Astrocyte (in vitro differentiated cells and primary cell): ENCODE results near the gene DCST1. TPM values are rescaled to one million over a fixed set of nuclear protein-coding genes. Genes with fewer than 3 reads are reported as not detected.
A peak's percentile ranks its signal among the peaks of the same experiment; 100 is the strongest.

Experiments used
- DNase-seq: peaks from one replicate; pipeline ENCODE4 v3.0.0-alpha.2; 2010; ENCODE audit warnings: low read depth
- FAIRE-seq: peaks from 2 replicates; lab custom pipeline; 2011; peaks lifted over from hg19 to GRCh38; lab: Jason Lieb, UNC
- H2AFZ ChIP-seq: 2 replicates; pipeline ENCODE4 v1.6.0; 2012; ENCODE audit warnings: low read depth, low read length, inconsistent platforms
- H3K27ac ChIP-seq: 2 replicates; pipeline ENCODE4 v1.5.1; 2011; ENCODE audit warnings: low read depth, low read length, inconsistent platforms
- H3K27me3 ChIP-seq: 2 replicates; pipeline ENCODE4 v1.6.0; 2011; ENCODE audit warnings: low read length, inconsistent platforms; ENCODE audit not compliant: insufficient read depth
- H3K36me3 ChIP-seq: 2 replicates; pipeline ENCODE4 v1.5.1; 2011; ENCODE audit warnings: low read length, inconsistent platforms; ENCODE audit not compliant: insufficient read depth
- H3K4me1 ChIP-seq: 2 replicates; pipeline ENCODE4 v1.5.1; 2011; ENCODE audit warnings: low read length, inconsistent platforms; ENCODE audit not compliant: insufficient read depth
- H3K4me2 ChIP-seq: 2 replicates; pipeline ENCODE4 v1.6.0; 2012; ENCODE audit warnings: low read length, inconsistent platforms
- H3K4me3 ChIP-seq: 2 replicates; pipeline ENCODE4 v1.5.1; 2011; ENCODE audit warnings: low read depth, mild to moderate bottlenecking, low read length, inconsistent platforms; ENCODE audit not compliant: insufficient read depth
- H3K79me2 ChIP-seq: 2 replicates; pipeline ENCODE4 v1.6.0; 2012; ENCODE audit warnings: mild to moderate bottlenecking, low read length, inconsistent platforms; ENCODE audit not compliant: insufficient read depth
- H3K9ac ChIP-seq: 2 replicates; pipeline ENCODE4 v1.6.0; 2012; ENCODE audit warnings: mild to moderate bottlenecking, low read length, inconsistent platforms
- H3K9me3 ChIP-seq: 2 replicates; pipeline ENCODE4 v1.5.1; 2012; ENCODE audit warnings: low read depth, mild to moderate bottlenecking, low read length, inconsistent platforms; ENCODE audit not compliant: insufficient read depth
- H4K20me1 ChIP-seq: 2 replicates; pipeline ENCODE4 v1.6.0; 2012; ENCODE audit warnings: low read length, inconsistent platforms; ENCODE audit not compliant: insufficient read depth
- H3K27ac Mint-ChIP-seq: one replicate; pipeline ENCODE4 v1.8.0; 2021; ENCODE audit warnings: mild to moderate bottlenecking, mixed read lengths; ENCODE audit not compliant: unreplicated experiment
- H3K27me3 Mint-ChIP-seq: one replicate; pipeline ENCODE4 v1.8.0; 2021; ENCODE audit warnings: low read depth, mixed read lengths; ENCODE audit not compliant: unreplicated experiment
- H3K36me3 Mint-ChIP-seq: one replicate; pipeline ENCODE4 v1.8.0; 2021; ENCODE audit warnings: low read depth, mixed read lengths; ENCODE audit not compliant: unreplicated experiment
- H3K4me1 Mint-ChIP-seq: one replicate; pipeline ENCODE4 v1.8.0; 2021; ENCODE audit warnings: low read depth, mixed read lengths; ENCODE audit not compliant: unreplicated experiment
- H3K4me3 Mint-ChIP-seq: one replicate; pipeline ENCODE4 v1.8.0; 2021; ENCODE audit warnings: mild to moderate bottlenecking, moderate library complexity, mixed read lengths; ENCODE audit not compliant: unreplicated experiment
- H3K9me3 Mint-ChIP-seq: one replicate; pipeline ENCODE4 v1.8.0; 2021; ENCODE audit warnings: mild to moderate bottlenecking, mixed read lengths; ENCODE audit not compliant: unreplicated experiment
- EZH2 ChIP-seq: IDR thresholded peaks from 2 replicates; pipeline ENCODE4 v1.6.1; 2012; ENCODE audit warnings: mild to moderate bottlenecking, low read length, inconsistent platforms; ENCODE audit not compliant: insufficient read depth
- total RNA-seq: library from RNA; stranded (reverse); gene quantifications from 2 replicates; pipeline ENCODE4 v1.2.1, GENCODE V29; 2021
- TF ChIP-seq, protein P1 (sequence below): IDR thresholded peaks from 2 replicates; pipeline ENCODE4 v1.5.1; 2011; ENCODE audit warnings: low read depth, mild to moderate bottlenecking, inconsistent platforms, low read length, moderate library complexity; ENCODE audit not compliant: insufficient read depth

Gene DCST1
- total RNA-seq, 1 donor from 2014 or later: not detected

DNA sequence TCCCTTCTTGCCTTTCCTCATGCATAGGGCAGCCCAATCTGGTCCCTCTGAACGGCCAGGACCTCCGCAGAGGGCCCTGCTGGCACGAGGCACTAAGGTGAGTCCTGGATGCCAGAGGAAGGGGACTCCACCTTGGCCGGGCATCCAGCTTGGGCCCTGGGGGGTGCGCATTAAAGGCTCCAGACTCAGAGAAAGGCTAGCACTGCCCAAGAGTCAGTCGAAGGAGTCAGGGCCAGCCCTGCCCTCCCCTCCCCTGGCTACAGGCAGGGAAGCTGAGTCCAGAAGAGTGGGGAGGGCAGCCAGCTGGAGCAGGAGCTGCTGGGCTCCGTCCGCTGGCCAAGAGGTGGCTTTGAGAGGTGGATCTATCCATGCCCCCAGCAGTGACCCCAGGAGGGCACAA lies 27.1 kb downstream of the DCST1 start:
- TF ChIP-seq, protein P1, sequence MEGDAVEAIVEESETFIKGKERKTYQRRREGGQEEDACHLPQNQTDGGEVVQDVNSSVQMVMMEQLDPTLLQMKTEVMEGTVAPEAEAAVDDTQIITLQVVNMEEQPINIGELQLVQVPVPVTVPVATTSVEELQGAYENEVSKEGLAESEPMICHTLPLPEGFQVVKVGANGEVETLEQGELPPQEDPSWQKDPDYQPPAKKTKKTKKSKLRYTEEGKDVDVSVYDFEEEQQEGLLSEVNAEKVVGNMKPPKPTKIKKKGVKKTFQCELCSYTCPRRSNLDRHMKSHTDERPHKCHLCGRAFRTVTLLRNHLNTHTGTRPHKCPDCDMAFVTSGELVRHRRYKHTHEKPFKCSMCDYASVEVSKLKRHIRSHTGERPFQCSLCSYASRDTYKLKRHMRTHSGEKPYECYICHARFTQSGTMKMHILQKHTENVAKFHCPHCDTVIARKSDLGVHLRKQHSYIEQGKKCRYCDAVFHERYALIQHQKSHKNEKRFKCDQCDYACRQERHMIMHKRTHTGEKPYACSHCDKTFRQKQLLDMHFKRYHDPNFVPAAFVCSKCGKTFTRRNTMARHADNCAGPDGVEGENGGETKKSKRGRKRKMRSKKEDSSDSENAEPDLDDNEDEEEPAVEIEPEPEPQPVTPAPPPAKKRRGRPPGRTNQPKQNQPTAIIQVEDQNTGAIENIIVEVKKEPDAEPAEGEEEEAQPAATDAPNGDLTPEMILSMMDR: no peak
- no peak for TF ChIP-seq EZH2
- Mint-ChIP-seq H3K4me1 (peaks cover 5% of the 10 kb centered on the region), H3K27ac (no peak overlapping the region), H3K36me3 (peaks cover 13% of the 10 kb centered on the region), H3K27me3 (no peaks in the 10 kb centered on the region), H3K4me3 (no peak overlapping the region), H3K9me3 (no peaks in the 10 kb centered on the region)
- Histone ChIP-seq H3K27me3 (no peaks in the 10 kb centered on the region), H3K27ac (no peak overlapping the region), H4K20me1 (peaks cover 32% of the 10 kb centered on the region), H2AFZ (no peak overlapping the region), H3K4me1 (peaks cover 23% of the 10 kb centered on the region), H3K4me2 (no peak overlapping the region), H3K36me3 (peaks cover 4% of the 10 kb centered on the region), H3K9ac (no peak overlapping the region), H3K9me3 (no peaks in the 10 kb centered on the region), H3K4me3 (no peak overlapping the region), H3K79me2 (peaks cover 13% of the 10 kb centered on the region)
- FAIRE-seq: no peak
- DNase-seq: no peak

DNA sequence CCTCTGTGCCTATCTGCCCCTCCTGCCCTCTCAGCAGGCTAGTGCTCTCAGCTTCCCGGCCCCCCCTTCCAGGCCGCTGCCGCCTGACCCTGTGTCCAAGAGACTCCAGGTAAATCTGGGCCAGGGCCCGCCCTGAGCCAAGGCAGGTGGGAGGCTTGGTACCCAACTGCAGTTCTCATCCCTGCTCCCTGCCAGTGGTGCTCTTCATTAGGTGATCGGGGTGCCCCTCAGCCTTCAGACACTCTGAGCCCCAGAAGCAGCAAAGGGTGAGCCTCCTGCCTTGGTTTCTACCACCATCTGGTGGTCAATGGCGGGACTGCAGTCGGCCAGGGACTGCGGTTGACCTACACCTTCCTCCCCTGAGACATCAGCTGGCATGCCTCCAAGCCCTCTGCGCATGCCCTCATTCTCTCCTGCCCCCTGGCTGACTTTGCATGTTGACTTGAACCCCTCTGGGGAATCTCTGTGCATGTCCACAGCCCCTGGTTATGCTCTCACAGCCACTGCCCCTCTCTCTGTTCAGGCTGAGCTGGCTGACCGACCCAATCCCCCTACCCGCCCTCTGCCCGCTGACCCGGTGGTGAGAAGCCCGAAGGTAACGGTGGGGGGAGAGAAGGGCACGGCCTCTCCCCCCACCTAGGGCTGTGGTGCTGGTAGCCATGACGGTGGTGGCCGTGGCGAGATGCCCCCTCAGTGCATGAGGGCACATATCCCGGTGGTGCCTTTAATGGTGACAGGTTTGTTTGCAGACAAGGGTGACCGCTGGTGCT lies 27.9 kb downstream of the DCST1 start:
- Histone ChIP-seq H3K27ac (no peak overlapping the region), H3K4me2 (peak overlapping the region; percentile 97), H2AFZ (peak overlapping the region; percentile 18), H3K4me1 (peaks cover 23% of the 10 kb centered on the region), H3K9ac (peak overlapping the region; percentile 37), H3K27me3 (no peaks in the 10 kb centered on the region), H4K20me1 (peaks cover 40% of the 10 kb centered on the region), H3K79me2 (peaks cover 18% of the 10 kb centered on the region), H3K9me3 (no peaks in the 10 kb centered on the region), H3K36me3 (peaks cover 4% of the 10 kb centered on the region), H3K4me3 (no peak overlapping the region)
- no peak for TF ChIP-seq EZH2
- TF ChIP-seq, protein P1: peak; percentile 98
- Mint-ChIP-seq H3K27me3 (no peaks in the 10 kb centered on the region), H3K27ac (no peak overlapping the region), H3K36me3 (peaks cover 5% of the 10 kb centered on the region), H3K4me3 (peak overlapping the region; percentile 71), H3K9me3 (no peaks in the 10 kb centered on the region), H3K4me1 (peaks cover 5% of the 10 kb centered on the region)
- no peak for FAIRE-seq
- DNase-seq: peak; percentile 39

DNA sequence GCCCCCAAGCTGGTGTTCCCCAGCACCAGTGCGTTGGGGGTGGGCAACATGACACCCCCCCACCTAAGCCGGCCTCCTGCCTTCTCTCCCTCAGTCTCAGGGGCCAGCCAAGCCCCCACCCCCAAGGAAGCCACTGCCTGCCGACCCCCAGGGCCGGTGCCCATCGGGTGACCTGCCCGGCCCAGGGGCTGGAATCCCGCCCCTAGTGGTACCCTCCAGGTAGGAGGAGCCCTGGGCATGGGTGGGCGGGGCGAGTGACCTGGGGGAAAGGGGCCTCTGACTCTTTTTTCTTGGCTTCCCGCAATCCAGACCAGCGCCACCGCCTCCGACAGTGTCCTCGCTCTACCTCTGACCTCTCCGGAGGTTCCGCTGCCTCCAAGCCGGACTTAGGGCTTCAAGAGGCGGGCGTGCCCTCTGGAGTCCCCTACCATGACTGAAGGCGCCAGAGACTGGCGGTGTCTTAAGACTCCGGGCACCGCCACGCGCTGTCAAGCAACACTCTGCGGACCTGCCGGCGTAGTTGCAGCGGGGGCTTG lies 28.6 kb downstream of the DCST1 start:
- Histone ChIP-seq H3K27ac (no peak overlapping the region), H3K79me2 (peaks cover 18% of the 10 kb centered on the region), H3K4me2 (peak overlapping the region; percentile 97), H3K36me3 (peaks cover 4% of the 10 kb centered on the region), H2AFZ (peak overlapping the region; percentile 18), H4K20me1 (peaks cover 45% of the 10 kb centered on the region), H3K4me3 (no peak overlapping the region), H3K4me1 (peaks cover 23% of the 10 kb centered on the region), H3K9me3 (no peaks in the 10 kb centered on the region), H3K27me3 (no peaks in the 10 kb centered on the region), H3K9ac (no peak overlapping the region)
- FAIRE-seq (no peak), DNase-seq (no peak)
- Mint-ChIP-seq H3K9me3 (no peaks in the 10 kb centered on the region), H3K36me3 (peaks cover 9% of the 10 kb centered on the region), H3K27ac (no peak overlapping the region), H3K4me3 (peak overlapping the region; percentile 71), H3K27me3 (no peaks in the 10 kb centered on the region), H3K4me1 (peaks cover 5% of the 10 kb centered on the region)
- TF ChIP-seq, protein P1: no peak
- TF ChIP-seq EZH2: no peak
